Activated T-helper 17 cell treated with anti-CD3 and anti-CD28 coated beads, Interleukin-2, amount 50 U/mL, for 72 hours (primary cell): Measurements from ENCODE around the gene GADL1. TPM values are rescaled to one million over a fixed set of nuclear protein-coding genes. Genes with fewer than 3 reads are reported as not detected.

Experiments
- ATAC-seq: fragments of 150-1000 bp; cut with Tn5 transposase; replicated peaks from 2 replicates; pipeline ENCODE4 v1.10.0; 2021; ENCODE audit warnings: mild to moderate bottlenecking, moderate library complexity
- H3K27ac Mint-ChIP-seq: one replicate; pipeline ENCODE4 v1.8.0; 2022; ENCODE audit warnings: mixed read lengths
- H3K27me3 Mint-ChIP-seq: one replicate; pipeline ENCODE4 v1.8.0; 2022; ENCODE audit warnings: mixed read lengths
- H3K36me3 Mint-ChIP-seq: one replicate; pipeline ENCODE4 v1.8.0; 2022; ENCODE audit warnings: low read depth, mild to moderate bottlenecking, mixed read lengths
- H3K4me1 Mint-ChIP-seq: one replicate; pipeline ENCODE4 v1.8.0; 2022; ENCODE audit warnings: mixed read lengths
- H3K4me3 Mint-ChIP-seq: one replicate; pipeline ENCODE4 v1.8.0; 2022; ENCODE audit warnings: mild to moderate bottlenecking, mixed read lengths
- H3K9me3 Mint-ChIP-seq: one replicate; pipeline ENCODE4 v1.8.0; 2022; ENCODE audit warnings: mixed read lengths
- total RNA-seq, 2 donors: library from RNA; stranded (reverse); gene quantifications; one replicate each; pipeline ENCODE4 v1.2.3, GENCODE V29; 2022

Gene GADL1
- total RNA-seq, 2 donors from 2014 or later, result not detected

DNA sequence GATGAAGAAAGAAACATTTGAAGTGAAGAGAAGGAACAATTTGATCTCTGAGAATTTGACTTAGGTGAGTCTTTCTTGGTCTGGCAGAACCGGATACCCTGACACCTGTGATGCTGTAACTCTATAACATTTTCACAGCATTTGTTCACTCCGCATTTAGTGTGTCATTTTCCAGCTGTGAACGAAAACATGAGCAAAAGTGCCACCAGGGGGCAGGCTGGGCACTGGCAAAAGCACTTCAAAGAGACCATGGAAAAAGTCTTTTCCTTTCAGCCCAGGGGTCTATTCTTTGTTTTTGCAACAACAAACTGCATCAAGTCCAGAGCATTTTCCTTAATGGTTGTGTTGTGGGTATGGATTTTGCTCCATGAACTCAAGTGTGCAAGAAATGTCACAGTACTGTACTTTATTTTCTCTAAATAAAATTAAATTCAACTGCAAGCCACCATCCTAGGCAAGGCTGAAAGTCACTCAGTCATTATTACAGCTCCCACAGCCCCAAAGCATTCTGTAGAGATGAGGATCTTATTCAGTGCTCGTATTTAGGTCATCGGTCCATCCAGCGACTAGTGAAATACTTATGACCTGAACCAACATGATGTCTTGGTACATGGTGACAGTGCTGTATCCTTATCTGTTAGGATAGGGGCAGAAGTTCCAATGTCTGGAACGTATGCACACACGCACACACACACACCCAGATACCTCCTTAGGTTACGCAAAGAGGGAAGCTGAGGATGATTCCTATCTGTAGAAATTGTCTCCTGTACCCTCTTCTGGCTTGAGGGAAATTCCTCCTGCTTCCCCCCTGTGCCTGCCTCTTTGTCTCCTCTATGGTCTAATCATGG lies 125.5 kb downstream of the GADL1 start:
- H3K36me3 Mint-ChIP-seq, result no peaks in the 10 kb centered on the region
- H3K27ac Mint-ChIP-seq, result no peak overlapping the region
- ATAC-seq, result peak; percentile 46
- H3K9me3 Mint-ChIP-seq, result no peaks in the 10 kb centered on the region
- H3K4me1 Mint-ChIP-seq, result no peaks in the 10 kb centered on the region
- no peak overlapping the region for H3K4me3 Mint-ChIP-seq
- H3K27me3 Mint-ChIP-seq, result peaks cover 8% of the 10 kb centered on the region

DNA sequence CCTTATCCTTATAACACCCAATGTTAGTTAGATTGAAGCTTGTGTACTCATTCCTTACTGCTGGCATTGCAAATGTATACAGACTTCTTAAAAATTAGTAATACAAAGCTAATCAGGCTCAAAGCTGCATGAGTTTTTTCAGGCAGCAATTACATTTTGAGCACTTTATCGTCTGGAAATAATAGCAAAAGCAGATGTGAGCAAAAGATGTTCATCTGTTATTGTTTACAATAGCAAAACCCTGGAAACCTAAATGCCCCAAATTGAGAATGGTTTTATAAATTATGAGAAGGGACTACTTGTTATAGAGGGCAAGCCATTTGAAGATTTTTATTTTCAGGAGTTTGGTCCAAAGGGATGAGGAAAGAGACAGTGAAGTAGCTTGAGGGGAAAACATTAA lies 126.4 kb downstream of the GADL1 start:
- peaks cover 8% of the 10 kb centered on the region for H3K27me3 Mint-ChIP-seq
- H3K4me1 Mint-ChIP-seq, result no peaks in the 10 kb centered on the region
- no peaks in the 10 kb centered on the region for H3K36me3 Mint-ChIP-seq
- H3K27ac Mint-ChIP-seq, result no peak overlapping the region
- no peak overlapping the region for H3K4me3 Mint-ChIP-seq
- no peak for ATAC-seq
- no peaks in the 10 kb centered on the region for H3K9me3 Mint-ChIP-seq

DNA sequence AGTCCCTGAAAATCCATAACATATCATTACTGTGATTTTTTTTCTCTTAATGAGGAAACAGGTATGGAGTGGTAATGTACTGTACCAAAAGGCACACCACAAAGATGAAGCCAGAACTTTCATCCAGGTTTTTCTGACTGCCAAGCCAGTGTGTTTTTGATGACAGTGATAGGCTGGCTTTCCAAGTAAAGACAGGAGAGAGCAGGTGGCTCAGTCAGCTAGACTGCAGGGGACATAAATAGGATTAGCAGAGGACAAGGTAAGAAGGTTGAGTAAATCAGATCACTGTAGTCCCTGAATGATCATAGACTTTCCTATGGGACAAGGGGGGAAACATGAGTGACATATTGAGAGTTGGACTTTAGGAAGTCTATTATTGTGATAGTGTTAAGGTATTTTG lies 127.9 kb downstream of the GADL1 start:
- H3K36me3 Mint-ChIP-seq, result no peaks in the 10 kb centered on the region

DNA sequence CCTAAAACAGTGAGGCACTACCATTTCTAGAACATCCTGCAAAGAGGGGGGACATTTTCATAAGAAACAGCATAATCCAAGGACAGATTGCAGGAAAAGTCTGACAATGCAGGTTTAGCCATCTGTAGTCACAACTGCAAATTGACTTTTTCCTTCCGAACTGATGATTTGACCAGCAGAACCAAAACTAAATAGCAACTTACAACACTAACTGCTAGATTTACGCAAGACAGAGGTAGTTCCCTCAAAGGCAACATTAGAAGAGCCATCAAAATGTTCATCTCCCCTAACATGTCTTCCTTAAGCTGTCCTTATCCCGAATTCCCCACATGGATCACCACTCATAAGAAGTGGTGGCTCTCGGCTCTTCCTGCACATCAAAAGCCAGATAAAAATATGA lies 129.6 kb downstream of the GADL1 start:
- ATAC-seq, result no peak
- Mint-ChIP-seq H3K4me3 (no peak overlapping the region), H3K27ac (no peak overlapping the region), H3K36me3 (no peaks in the 10 kb centered on the region), H3K9me3 (no peaks in the 10 kb centered on the region), H3K27me3 (peaks cover 14% of the 10 kb centered on the region), H3K4me1 (no peaks in the 10 kb centered on the region)

More for the DNA sequence above, 127.9 kb downstream of the GADL1 start:
- no peak overlapping the region for H3K27ac Mint-ChIP-seq
- no peaks in the 10 kb centered on the region for H3K4me1 Mint-ChIP-seq
- ATAC-seq, result no peak
- H3K9me3 Mint-ChIP-seq, result no peaks in the 10 kb centered on the region
- peaks cover 14% of the 10 kb centered on the region for H3K27me3 Mint-ChIP-seq
- H3K4me3 Mint-ChIP-seq, result no peak overlapping the region

DNA sequence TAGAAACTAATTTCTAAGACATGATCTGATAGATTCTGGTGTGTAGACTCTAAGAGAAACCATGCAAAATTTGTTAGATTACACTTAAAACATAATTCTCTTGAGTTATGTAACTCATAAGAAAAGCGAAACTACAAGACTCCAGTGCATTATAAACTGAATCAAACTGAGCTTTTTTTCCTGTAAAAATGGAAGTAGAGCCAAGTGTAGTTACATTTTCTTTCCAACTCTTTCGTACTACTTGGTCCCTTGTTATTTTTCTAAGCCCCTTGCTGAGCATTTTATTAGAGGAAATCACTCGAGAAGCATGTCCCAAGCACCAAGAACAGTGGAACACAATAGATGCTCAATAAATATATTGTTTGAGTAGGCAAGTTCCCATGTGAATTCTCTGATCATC lies 130.2 kb downstream of the GADL1 start:
- Mint-ChIP-seq H3K27me3 (peaks cover 14% of the 10 kb centered on the region), H3K4me3 (no peak overlapping the region)

DNA sequence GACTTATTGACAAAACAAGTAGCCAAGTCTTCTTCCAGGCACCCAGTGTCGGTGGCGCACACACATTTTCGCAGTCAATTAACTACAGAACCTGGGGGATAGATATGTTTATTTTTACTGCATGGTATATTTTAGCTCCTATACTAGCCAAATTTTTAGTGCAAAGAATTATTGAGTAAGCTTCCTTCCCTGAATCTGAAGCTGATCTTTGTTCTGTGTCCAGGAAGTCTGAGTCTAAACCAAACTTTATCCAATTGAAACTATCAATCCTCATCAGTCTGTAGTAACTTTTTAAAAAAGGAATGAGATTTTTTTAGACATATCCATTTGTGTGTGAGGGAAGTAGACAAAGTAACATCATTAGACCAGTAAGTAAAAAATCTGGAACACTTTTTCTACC lies 133.1 kb downstream of the GADL1 start:
- Mint-ChIP-seq H3K36me3 (no peaks in the 10 kb centered on the region), H3K27ac (no peak overlapping the region), H3K27me3 (peaks cover 12% of the 10 kb centered on the region), H3K9me3 (no peaks in the 10 kb centered on the region), H3K4me1 (no peaks in the 10 kb centered on the region), H3K4me3 (no peak overlapping the region)
- ATAC-seq, result no peak

More for the DNA sequence above, 130.2 kb downstream of the GADL1 start:
- no peak for ATAC-seq
- no peak overlapping the region for H3K27ac Mint-ChIP-seq
- H3K4me1 Mint-ChIP-seq, result no peaks in the 10 kb centered on the region
- H3K36me3 Mint-ChIP-seq, result no peaks in the 10 kb centered on the region
- H3K9me3 Mint-ChIP-seq, result no peaks in the 10 kb centered on the region

DNA sequence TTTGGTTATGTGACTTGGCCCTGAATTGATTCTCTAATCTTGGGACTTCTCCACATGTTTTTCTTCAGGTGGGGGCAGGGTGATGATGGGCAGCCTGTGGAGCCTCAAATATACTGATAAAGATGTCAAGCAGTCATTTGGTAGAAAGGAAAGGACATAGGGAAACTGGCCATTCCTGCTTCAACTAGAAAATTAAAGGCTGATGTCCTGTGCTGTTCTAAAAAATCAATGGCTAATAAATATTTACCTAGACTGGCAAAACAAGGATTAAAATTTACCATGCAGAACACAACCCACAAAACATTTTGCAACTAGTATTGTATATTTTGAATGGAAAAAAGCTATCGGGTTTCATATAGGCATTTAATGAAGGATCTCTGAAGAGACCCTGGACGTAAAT lies 133.7 kb downstream of the GADL1 start:
- peaks cover 9% of the 10 kb centered on the region for H3K27me3 Mint-ChIP-seq
- no peak overlapping the region for H3K4me3 Mint-ChIP-seq
- H3K4me1 Mint-ChIP-seq, result no peaks in the 10 kb centered on the region
- no peak for ATAC-seq
- H3K9me3 Mint-ChIP-seq, result no peaks in the 10 kb centered on the region
- H3K36me3 Mint-ChIP-seq, result no peaks in the 10 kb centered on the region
- H3K27ac Mint-ChIP-seq, result no peak overlapping the region

DNA sequence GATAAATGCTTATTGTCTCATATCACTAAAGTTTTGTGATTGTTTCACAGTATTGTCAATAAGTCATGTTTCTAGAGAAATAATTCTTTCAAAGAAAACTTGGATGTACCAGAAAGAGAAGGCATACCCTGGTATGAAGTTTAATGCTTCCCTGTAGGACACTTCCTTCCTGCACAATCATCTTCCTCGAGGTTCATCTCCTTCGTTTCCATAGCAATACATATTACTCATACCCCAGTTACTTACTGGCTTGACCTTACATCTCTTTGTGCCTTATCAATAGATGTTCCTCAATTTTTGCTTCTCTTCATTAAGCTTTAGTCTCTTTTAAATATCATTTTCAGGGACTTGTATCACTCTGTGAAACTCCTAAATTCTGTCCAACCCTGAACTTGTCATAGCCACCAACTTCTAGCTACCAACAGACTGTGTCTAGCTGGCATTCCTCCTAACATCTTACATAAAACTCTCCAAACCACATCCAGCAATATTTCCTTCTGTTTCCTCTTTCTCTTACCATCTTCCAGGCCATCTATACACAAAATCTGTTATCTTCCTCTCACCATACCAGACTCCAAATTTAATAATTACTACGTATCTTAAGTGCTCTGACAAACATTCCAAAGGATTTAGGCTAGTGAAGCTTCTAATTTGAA lies 134.3 kb downstream of the GADL1 start:
- no peak overlapping the region for H3K4me3 Mint-ChIP-seq
- H3K36me3 Mint-ChIP-seq, result no peaks in the 10 kb centered on the region
- H3K27me3 Mint-ChIP-seq, result peaks cover 9% of the 10 kb centered on the region
- no peaks in the 10 kb centered on the region for H3K9me3 Mint-ChIP-seq
- no peaks in the 10 kb centered on the region for H3K4me1 Mint-ChIP-seq
- ATAC-seq, result no peak
- H3K27ac Mint-ChIP-seq, result no peak overlapping the region

DNA sequence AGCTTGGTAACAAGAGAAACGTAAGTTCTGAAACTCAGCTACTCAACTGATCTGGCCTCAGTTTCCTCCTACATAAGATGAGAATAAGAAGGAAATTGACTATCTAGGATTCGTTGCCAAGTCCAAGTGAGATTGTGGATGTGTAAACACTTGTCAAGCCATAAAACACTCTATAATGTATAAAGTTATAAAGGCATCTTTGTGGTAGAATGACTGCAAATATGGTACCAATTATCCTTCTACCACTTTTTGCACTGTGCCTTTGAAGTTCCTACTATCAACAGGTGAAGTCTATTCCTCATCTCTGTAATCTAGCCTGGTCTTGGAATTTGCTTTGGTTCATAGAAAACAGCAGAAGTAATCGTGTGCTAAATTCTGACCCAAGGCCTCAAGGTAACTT lies 138.2 kb downstream of the GADL1 start:
- no peak overlapping the region for H3K4me3 Mint-ChIP-seq
- no peaks in the 10 kb centered on the region for H3K9me3 Mint-ChIP-seq
- no peaks in the 10 kb centered on the region for H3K36me3 Mint-ChIP-seq
- H3K4me1 Mint-ChIP-seq, result peaks cover 8% of the 10 kb centered on the region
- peaks cover 6% of the 10 kb centered on the region for H3K27me3 Mint-ChIP-seq
- no peak overlapping the region for H3K27ac Mint-ChIP-seq
- ATAC-seq, result no peak

DNA sequence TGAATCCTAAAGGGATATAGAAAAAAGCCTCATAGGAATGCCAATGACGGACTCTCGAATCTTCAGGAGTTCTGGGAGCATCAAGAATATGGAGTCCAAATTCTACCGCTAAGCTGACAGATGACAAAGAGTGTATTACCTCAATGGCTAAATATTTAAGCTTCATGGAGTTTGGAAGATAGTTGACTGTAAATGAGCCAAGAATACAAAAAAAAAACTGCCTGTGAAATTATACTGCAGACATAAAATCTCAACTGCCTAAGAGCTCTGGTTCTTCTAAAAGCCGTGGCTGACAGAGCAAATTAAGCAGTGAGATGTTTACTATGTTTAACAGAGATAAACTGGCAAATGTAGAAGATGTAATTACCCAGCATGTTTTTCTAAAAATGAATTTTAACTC lies 140.0 kb downstream of the GADL1 start:
- no peak for ATAC-seq
- no peaks in the 10 kb centered on the region for H3K36me3 Mint-ChIP-seq
- H3K4me1 Mint-ChIP-seq, result peaks cover 8% of the 10 kb centered on the region
- H3K27me3 Mint-ChIP-seq, result peaks cover 11% of the 10 kb centered on the region
- H3K9me3 Mint-ChIP-seq, result no peaks in the 10 kb centered on the region
- H3K4me3 Mint-ChIP-seq, result no peak overlapping the region
- no peak overlapping the region for H3K27ac Mint-ChIP-seq

DNA sequence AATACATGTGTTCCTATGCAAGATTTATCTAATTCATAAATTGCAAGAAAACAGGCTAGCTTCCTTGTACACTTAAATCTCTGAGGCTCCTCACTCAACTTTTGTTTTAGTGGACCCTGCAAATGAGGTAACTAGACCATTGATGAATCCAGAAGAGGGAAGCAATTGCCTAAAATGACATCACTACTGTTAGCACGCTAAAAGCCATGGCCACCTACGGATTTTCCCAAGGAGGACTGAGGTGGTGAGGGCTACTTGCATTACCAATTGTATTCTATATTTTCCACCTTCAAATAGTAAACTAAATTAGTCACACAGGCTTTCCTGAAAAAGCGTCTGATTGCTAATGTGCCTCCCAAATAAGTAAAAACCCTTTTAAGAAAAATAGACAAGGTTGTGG lies 140.7 kb downstream of the GADL1 start:
- no peaks in the 10 kb centered on the region for H3K9me3 Mint-ChIP-seq
- ATAC-seq, result no peak
- H3K4me1 Mint-ChIP-seq, result peaks cover 8% of the 10 kb centered on the region
- H3K27ac Mint-ChIP-seq, result no peak overlapping the region
- peaks cover 11% of the 10 kb centered on the region for H3K27me3 Mint-ChIP-seq
- no peaks in the 10 kb centered on the region for H3K36me3 Mint-ChIP-seq
- no peak overlapping the region for H3K4me3 Mint-ChIP-seq

DNA sequence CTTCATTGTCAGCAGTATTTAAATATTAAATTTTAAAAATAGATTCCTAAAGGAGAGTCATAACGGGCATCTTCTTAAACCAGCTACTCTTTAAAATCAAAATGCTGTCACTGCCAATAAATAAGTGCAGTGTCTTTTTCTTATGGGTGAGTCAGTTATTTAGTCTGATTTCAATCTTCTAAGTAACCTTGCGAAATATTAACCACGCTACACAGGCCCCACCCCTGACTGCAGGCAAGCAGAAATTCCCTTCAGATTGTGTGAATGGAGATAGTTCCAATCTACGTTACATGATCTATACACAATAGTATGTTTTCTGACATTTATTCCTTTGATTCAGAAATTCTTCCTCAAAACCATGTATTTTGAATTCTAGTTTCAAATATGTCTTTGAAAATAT lies 141.5 kb downstream of the GADL1 start:
- peaks cover 8% of the 10 kb centered on the region for H3K4me1 Mint-ChIP-seq
- no peak overlapping the region for H3K27ac Mint-ChIP-seq
- peaks cover 11% of the 10 kb centered on the region for H3K27me3 Mint-ChIP-seq
- no peak for ATAC-seq
- H3K4me3 Mint-ChIP-seq, result no peak overlapping the region
- H3K9me3 Mint-ChIP-seq, result no peaks in the 10 kb centered on the region
- no peaks in the 10 kb centered on the region for H3K36me3 Mint-ChIP-seq

DNA sequence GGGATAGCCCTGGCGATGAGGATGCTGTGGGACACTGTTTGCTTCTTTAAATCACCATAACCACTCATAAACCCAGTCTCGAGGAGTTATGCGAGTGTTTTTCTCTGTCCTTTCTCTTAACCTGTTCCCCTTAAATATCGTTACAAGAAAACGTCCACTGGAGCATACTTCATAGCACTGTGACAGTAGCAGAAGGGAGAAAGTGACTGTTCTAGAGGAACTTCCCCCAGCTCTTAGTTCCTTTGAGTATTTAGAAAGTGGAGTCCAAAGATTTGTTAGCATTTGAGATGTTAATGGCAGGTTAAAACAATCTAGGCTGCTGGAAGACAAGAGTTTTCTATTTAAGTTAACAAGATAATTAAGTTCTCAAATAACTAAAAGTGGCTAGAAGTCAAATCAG lies 142.0 kb downstream of the GADL1 start:
- H3K4me3 Mint-ChIP-seq, result no peak overlapping the region
- peaks cover 8% of the 10 kb centered on the region for H3K4me1 Mint-ChIP-seq
- peaks cover 11% of the 10 kb centered on the region for H3K27me3 Mint-ChIP-seq
- no peak overlapping the region for H3K27ac Mint-ChIP-seq
- no peaks in the 10 kb centered on the region for H3K9me3 Mint-ChIP-seq
- H3K36me3 Mint-ChIP-seq, result no peaks in the 10 kb centered on the region
- no peak for ATAC-seq

DNA sequence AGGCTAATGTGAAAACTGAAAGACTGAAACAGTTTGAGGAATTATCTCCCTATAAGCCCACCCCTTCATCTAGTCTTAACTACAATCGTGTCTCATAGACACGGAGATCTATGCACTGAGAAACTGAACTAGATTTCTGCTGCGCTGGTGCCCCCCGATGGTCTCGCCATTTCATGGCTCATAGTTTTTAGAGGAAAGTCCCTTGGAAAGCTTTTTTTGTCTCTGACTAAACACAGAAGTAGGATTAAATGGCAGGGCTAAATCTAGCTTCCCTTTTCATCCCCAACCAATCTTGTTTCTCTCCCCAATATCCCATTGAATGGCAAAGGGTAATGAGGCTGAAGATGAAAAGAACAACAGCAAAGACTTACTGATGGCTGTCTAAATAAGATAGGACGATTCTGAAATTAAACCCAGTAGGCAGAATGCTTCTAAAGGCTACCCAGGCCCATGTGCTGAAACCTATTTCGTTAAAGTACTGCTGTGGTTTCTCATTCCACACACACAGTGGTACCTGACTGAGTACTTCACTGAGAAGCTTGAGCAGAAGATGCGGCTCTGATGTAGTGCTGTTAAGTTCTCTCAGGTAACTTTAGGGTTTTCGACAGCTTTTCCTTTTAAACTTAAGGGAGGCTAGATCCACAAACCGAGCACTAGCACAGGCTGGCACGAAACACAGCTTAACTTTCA lies 142.7 kb downstream of the GADL1 start:
- ATAC-seq, result peak; percentile 61
- Mint-ChIP-seq H3K36me3 (no peaks in the 10 kb centered on the region), H3K27ac (no peak overlapping the region), H3K9me3 (no peaks in the 10 kb centered on the region), H3K4me3 (peak overlapping the region; percentile 13), H3K4me1 (peaks cover 8% of the 10 kb centered on the region), H3K27me3 (peaks cover 8% of the 10 kb centered on the region)

DNA sequence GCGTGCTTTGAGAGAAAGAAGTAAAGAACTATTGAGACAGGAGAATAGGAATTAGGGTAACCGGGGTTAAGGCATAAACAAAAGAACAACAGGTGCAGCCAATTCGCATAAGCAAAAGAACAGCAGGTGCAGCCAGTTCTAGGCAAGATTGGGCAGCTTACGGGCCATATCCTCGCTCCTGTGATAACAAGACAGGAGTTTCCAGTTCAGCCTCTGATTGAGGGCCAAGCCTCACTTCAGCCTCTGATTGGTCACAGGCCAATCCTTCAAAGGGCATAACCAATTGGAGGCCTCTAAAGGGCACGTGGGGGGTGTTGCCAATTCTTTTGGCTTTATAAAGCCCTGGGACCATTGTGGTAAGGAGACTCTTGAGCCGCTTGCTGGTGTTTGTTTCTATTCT lies 143.5 kb downstream of the GADL1 start:
- ATAC-seq, result no peak
- H3K4me1 Mint-ChIP-seq, result peaks cover 8% of the 10 kb centered on the region
- H3K4me3 Mint-ChIP-seq, result no peak overlapping the region
- H3K27ac Mint-ChIP-seq, result no peak overlapping the region
- peaks cover 8% of the 10 kb centered on the region for H3K27me3 Mint-ChIP-seq
- H3K9me3 Mint-ChIP-seq, result no peaks in the 10 kb centered on the region
- H3K36me3 Mint-ChIP-seq, result no peaks in the 10 kb centered on the region
